SW480 (cell line): ENCODE data around the gene ZSCAN9.

Experiments
- DNase-seq: peaks from one replicate; pipeline ENCODE4 v3.0.0-alpha.2; 2016; ENCODE audit warnings: low spot score

ZSCAN9 gene

GRCh38 chr6:28220257-28221133, 4.6 kb upstream of the ZSCAN9 start:
- DNase-seq, result no peak

GRCh38 chr6:28224131-28225055, 682 bp upstream of the ZSCAN9 start:
- no peak for DNase-seq

- DNase-seq, result no peak
These were observed 1.4 kb downstream of the ZSCAN9 start for GRCh38 chr6:28226460-28226859.

- no peak for DNase-seq
These were observed 7.7 kb downstream of the ZSCAN9 start for GRCh38 chr6:28232785-28233184.

- no peak for DNase-seq
These were observed 10.9 kb downstream of the ZSCAN9 start for GRCh38 chr6:28235912-28236452.

GRCh38 chr6:28239636-28240035, 14.6 kb downstream of the ZSCAN9 start:
- DNase-seq, result no peak

GRCh38 chr6:28240471-28240870, 15.4 kb downstream of the ZSCAN9 start:
- no peak for DNase-seq

- DNase-seq, result no peak
These were observed 18.9 kb downstream of the ZSCAN9 start for GRCh38 chr6:28243946-28244345.

GRCh38 chr6:28245206-28245941, 20.3 kb downstream of the ZSCAN9 start:
- DNase-seq, result no peak

GRCh38 chr6:28248916-28249315, 23.8 kb downstream of the ZSCAN9 start:
- no peak for DNase-seq

GRCh38 chr6:28250747-28251146, 25.7 kb downstream of the ZSCAN9 start:
- no peak for DNase-seq

GRCh38 chr6:28251661-28252008, 26.6 kb downstream of the ZSCAN9 start:
- DNase-seq, result peak; percentile 3

- peak; percentile 82 for DNase-seq
These were observed 27.2 kb downstream of the ZSCAN9 start, which contains the start of gene ZKSCAN4 for GRCh38 chr6:28252009-28252975. TSS of gene ZKSCAN4 (minus strand) at chr6:28252269. CDS start at chr6:28251980, 289 bp downstream.

- no peak for DNase-seq
These were observed 29.0 kb downstream of the ZSCAN9 start for GRCh38 chr6:28254121-28254519.

- no peak for DNase-seq
These were observed 32.0 kb downstream of the ZSCAN9 start for GRCh38 chr6:28257042-28257441.

GRCh38 chr6:28258877-28259777, 34.1 kb downstream of the ZSCAN9 start, which contains the start of gene NKAPL:
TSS of gene NKAPL (plus strand) at chr6:28259297. CDS start at chr6:28259372, 75 bp downstream.
- DNase-seq, result no peak

GRCh38 chr6:28263922-28264321, 38.8 kb downstream of the ZSCAN9 start:
- DNase-seq, result no peak

GRCh38 chr6:28264834-28265401, 39.8 kb downstream of the ZSCAN9 start:
- DNase-seq, result no peak

GRCh38 chr6:28266563-28266961, 41.5 kb downstream of the ZSCAN9 start:
- DNase-seq, result no peak
